Stimulated activated effector memory CD8-positive, alpha-beta T cell treated with anti-CD3 and anti-CD28 coated beads, Interleukin-12 subunit alpha, Interleukin-12 subunit beta, amount 100 ng/mL, for 72 hours (primary cell): Measurements from ENCODE around the gene LIFR.
A peak's percentile ranks its signal among the peaks of the same experiment; 100 is the strongest.
"Not testable (repeated sequence)": the region's sequence is repeated elsewhere in the genome, so short reads cannot be mapped to it uniquely, and the experiment has no call there.

Experiments used
- ATAC-seq: fragments of 150-1000 bp; cut with Tn5 transposase; 2 replicates; pipeline ENCODE4 v1.10.0; 2021
- DNase-seq, 2 donors: peaks; one replicate each; pipeline ENCODE4 v3.0.0; 2021 to 2022; ENCODE audit warnings: low spot score in 2 of 2
- H3K27ac Mint-ChIP-seq: one replicate; pipeline ENCODE4 v1.8.0; 2022; ENCODE audit warnings: mild to moderate bottlenecking, mixed read lengths
- H3K36me3 Mint-ChIP-seq: one replicate; pipeline ENCODE4 v1.8.0; 2022; ENCODE audit warnings: mild to moderate bottlenecking, mixed read lengths
- H3K4me1 Mint-ChIP-seq: one replicate; pipeline ENCODE4 v1.8.0; 2022; ENCODE audit warnings: mixed read lengths
- H3K4me3 Mint-ChIP-seq: one replicate; pipeline ENCODE4 v1.8.0; 2022; ENCODE audit warnings: mild to moderate bottlenecking, mixed read lengths
- H3K9me3 Mint-ChIP-seq: one replicate; pipeline ENCODE4 v1.8.0; 2022; ENCODE audit warnings: mixed read lengths

Gene LIFR, protein sequence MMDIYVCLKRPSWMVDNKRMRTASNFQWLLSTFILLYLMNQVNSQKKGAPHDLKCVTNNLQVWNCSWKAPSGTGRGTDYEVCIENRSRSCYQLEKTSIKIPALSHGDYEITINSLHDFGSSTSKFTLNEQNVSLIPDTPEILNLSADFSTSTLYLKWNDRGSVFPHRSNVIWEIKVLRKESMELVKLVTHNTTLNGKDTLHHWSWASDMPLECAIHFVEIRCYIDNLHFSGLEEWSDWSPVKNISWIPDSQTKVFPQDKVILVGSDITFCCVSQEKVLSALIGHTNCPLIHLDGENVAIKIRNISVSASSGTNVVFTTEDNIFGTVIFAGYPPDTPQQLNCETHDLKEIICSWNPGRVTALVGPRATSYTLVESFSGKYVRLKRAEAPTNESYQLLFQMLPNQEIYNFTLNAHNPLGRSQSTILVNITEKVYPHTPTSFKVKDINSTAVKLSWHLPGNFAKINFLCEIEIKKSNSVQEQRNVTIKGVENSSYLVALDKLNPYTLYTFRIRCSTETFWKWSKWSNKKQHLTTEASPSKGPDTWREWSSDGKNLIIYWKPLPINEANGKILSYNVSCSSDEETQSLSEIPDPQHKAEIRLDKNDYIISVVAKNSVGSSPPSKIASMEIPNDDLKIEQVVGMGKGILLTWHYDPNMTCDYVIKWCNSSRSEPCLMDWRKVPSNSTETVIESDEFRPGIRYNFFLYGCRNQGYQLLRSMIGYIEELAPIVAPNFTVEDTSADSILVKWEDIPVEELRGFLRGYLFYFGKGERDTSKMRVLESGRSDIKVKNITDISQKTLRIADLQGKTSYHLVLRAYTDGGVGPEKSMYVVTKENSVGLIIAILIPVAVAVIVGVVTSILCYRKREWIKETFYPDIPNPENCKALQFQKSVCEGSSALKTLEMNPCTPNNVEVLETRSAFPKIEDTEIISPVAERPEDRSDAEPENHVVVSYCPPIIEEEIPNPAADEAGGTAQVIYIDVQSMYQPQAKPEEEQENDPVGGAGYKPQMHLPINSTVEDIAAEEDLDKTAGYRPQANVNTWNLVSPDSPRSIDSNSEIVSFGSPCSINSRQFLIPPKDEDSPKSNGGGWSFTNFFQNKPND

DNA sequence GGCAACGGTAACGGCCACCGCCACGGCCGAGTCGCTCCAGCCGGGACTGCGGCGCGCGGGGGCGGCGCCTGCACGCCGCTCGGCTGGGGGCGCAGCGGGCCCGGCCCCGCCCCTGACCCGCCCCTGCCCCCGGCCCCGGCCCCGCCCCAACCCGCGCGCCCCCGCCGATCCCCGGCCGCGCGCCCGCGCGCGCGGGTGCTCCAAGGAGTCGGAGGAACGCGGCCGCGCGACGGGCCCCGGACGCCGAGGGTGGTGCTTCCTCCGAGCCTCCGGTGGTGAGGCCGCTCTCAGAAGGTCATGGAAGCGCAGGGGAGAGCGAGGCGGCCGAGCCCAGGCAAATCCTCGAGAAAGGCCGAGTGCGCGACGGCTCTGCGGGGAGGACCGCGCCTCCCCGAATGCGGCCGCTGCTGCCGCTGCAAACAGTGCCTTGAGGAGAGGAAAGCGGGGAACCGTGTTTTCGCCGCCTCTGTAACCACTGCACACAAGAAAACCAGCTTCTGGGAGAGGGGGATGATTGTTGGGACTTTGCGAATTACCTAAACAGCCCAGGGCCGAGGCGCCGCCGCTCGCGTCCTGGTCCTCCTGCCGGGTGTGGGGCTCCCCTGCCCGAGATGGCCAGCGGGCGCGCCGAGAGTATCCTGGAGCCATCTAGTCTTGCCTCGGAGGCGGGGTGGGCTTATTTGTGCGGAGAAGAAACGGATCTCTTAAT lies at the start of gene LIFR:
LIFR (minus strand) TSS at position 48 of the 709 bp plus-strand sequence. CDS start 25,999 bp downstream, outside the sequence.
- no peaks in the 10 kb centered on the region for H3K9me3 Mint-ChIP-seq
- DNase-seq (peak; percentile 20 to 56), ATAC-seq (peak; percentile 80)
- peak within 1 kb of the TSS; percentile 75 for H3K4me3 Mint-ChIP-seq
- H3K27ac Mint-ChIP-seq, result no peak within 1 kb of the TSS
- H3K4me1 Mint-ChIP-seq, result peaks cover 12% of the 10 kb centered on the region
- H3K36me3 Mint-ChIP-seq, result no peaks in the 10 kb centered on the region

DNA sequence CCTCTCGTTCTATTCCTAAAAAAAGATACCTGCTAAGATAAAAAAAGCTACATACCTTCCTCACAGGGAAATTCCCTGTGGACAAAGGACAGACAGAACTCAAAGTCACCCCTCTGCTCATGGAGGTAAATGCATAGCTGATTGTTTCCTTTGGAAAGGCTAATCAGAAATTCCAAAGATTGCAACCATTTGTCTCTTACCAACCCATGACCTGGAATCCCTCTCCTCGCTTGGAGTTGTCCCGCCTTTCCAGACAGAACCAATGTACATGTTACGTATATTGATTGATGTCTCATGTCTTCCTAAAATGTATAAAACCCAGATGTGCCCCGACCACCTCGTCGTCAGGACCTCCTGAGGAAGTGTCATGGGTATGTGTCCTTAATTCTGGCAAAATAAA lies 49.2 kb upstream of the LIFR start:
- DNase-seq, result no peak
- Mint-ChIP-seq H3K36me3 (no peaks in the 10 kb centered on the region), H3K27ac (no peak overlapping the region)

DNA sequence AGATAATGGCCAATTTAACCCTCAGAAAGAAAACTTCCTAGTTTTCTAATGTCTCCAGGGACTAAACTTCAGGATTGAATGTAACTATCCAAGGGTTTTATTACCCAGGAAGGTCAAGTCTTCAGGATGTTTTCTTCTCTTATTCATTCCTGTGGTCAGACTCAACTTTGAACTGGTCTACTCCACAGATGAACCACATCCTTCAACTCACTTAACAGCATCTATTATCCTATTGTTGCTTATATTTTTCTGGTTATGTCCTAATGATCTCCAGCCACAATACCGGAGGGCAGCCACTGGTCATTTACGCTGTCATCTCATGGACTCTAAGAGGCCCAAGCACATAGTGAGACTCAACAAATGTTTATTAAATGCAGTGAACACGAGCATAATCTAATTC lies 47.2 kb upstream of the LIFR start:
- no peak overlapping the region for H3K4me3 Mint-ChIP-seq
- no peak overlapping the region for H3K27ac Mint-ChIP-seq
- no peaks in the 10 kb centered on the region for H3K36me3 Mint-ChIP-seq
- no peaks in the 10 kb centered on the region for H3K9me3 Mint-ChIP-seq
- no peaks in the 10 kb centered on the region for H3K4me1 Mint-ChIP-seq
- no peak for DNase-seq
- no peak for ATAC-seq

More for the DNA sequence above, 49.2 kb upstream of the LIFR start:
- no peak for ATAC-seq
- Mint-ChIP-seq H3K4me1 (no peaks in the 10 kb centered on the region), H3K9me3 (no peaks in the 10 kb centered on the region), H3K4me3 (no peak overlapping the region)

DNA sequence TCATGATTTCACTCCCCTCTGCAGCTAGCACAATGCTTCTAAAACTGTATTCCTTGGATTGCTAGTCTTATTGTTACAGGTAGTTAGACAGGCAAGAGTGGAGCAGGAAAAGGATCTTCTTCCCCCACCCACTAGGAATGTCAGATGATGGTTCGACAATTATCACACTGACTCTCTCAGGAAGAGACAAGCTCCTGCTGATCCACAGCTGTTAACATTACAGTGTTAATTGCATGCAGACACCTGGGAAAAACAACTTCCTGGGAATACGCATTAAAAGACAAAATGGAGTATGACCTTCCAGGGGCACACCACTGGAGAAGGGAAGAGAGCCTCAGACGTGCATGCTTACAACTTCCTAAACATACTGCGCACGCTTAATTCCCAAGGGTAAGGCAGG lies 46.2 kb upstream of the LIFR start:
- no peak overlapping the region for H3K4me3 Mint-ChIP-seq
- ATAC-seq, result no peak

DNA sequence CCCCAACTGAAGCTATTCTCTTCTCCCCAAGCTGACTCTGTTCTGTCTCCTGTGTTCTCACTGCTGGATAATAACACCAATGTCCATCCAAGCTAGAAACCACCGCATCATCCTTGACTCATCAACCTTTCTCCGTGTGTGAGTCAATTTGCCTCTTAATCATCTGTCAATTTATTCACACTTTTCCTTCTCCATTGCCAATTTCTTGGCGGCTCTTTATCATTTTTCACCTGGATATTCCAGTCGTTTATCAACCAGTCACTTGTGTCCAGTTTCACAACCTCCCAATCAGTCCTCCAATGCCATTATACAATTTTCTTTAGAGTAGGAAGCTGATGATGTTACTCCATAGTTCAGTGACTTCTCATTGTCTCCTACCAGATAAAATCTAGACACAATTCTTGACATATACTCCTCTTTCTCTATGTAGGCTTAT lies 45.4 kb upstream of the LIFR start:
- ATAC-seq, result no peak
- DNase-seq, result no peak
- Mint-ChIP-seq H3K4me3 (no peak overlapping the region), H3K27ac (no peak overlapping the region), H3K4me1 (no peaks in the 10 kb centered on the region), H3K36me3 (no peaks in the 10 kb centered on the region), H3K9me3 (no peaks in the 10 kb centered on the region)

More for the DNA sequence above, 46.2 kb upstream of the LIFR start:
- no peak for DNase-seq
- H3K27ac Mint-ChIP-seq, result no peak overlapping the region
- no peaks in the 10 kb centered on the region for H3K36me3 Mint-ChIP-seq
- H3K4me1 Mint-ChIP-seq, result no peaks in the 10 kb centered on the region
- H3K9me3 Mint-ChIP-seq, result no peaks in the 10 kb centered on the region

DNA sequence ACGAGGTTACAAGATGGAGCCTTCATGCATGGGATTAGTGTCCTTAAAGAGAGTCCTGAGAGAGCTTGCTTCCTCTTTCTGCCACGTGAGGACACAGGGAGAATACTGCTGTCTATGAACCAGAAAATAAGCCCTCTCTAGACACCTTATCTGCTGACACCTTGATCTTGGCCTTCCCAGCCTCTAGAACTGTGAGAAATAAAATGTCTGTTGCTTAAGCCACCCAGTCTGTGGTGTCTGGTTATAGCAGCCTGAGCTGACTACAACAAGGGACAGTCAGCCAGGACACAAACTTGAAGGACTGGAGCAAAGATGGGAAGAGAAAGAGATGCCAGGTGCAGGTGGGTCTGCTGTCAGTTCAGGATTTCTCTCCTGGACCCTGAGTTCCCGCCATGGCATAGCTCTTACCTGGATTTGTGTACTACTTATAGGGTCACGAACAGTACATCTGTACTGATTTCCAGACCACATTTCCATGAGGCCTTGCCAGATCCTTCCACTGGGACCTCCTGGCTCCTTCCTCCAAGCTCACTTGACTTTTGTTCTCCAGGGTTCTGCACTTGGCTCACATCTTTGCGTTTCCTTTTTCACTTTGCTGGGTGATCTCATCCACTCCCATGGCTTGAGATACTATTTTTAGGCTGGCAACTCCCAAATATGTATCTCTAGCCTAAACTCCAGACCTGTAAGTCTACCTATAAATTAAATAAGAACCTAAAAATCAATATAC lies 44.9 kb upstream of the LIFR start:
- Mint-ChIP-seq H3K9me3 (no peaks in the 10 kb centered on the region), H3K36me3 (no peaks in the 10 kb centered on the region), H3K4me1 (no peaks in the 10 kb centered on the region), H3K27ac (no peak overlapping the region), H3K4me3 (no peak overlapping the region)
- ATAC-seq, result peak; percentile 11
- no peak for DNase-seq

DNA sequence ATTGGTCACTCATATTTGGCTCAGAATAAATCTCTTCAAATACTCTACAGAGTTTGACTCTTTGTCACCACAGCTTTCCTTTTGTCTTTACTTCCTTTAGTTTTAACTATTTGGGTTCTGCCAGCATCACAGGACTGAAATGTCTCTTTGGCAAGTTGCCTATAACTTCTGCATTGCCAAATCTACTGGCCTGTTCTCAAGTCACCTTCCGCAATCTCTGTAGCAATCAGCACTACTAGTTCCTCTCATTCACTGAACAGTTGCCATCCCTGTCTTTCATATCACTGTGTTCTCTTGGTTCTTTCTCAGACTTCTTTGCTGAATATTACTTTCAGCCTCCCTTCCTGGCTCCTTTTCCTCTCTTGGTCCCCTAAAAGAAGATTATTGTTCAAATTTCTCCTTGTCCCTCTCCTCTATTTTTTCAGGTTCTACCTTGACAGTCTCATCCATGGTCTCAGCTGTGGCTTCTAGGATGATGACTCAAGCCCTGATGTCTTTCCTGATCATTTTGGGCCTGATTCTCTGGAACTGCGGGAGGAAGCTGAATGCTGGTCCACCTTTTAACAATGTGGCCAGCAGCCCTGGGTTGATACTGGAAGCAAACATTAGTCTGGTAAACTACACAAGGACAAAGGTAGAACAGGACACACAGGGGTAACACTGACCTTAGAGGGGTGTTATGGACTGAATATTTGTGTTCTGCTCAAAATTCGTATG lies 44.0 kb upstream of the LIFR start:
- Mint-ChIP-seq H3K4me1 (no peaks in the 10 kb centered on the region), H3K9me3 (no peaks in the 10 kb centered on the region), H3K27ac (no peak overlapping the region), H3K36me3 (no peaks in the 10 kb centered on the region), H3K4me3 (no peak overlapping the region)
- no peak for DNase-seq
- ATAC-seq, result peak; percentile 16

DNA sequence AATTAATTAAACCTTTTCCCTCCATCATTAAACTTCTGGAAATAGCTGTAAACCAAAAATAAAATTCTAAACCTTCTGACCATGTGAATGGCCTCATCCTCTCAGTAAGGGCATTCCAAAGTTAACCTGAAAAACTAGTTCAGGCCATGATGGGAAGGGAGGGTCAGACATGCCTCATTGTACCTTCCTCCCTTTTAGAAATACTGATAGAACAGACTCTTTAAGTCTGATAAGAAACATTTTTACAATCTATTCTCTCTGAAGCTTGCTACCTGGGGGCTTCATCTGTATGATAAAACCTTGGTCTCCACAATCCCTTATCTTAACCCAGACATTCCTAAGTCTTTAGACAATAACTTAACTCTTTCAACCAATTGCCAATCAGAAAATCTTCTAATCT lies 43.3 kb upstream of the LIFR start:
- not testable (repeated sequence) for ATAC-seq, H3K36me3 Mint-ChIP-seq, H3K27ac Mint-ChIP-seq, H3K4me1 Mint-ChIP-seq, H3K9me3 Mint-ChIP-seq, DNase-seq, H3K4me3 Mint-ChIP-seq

DNA sequence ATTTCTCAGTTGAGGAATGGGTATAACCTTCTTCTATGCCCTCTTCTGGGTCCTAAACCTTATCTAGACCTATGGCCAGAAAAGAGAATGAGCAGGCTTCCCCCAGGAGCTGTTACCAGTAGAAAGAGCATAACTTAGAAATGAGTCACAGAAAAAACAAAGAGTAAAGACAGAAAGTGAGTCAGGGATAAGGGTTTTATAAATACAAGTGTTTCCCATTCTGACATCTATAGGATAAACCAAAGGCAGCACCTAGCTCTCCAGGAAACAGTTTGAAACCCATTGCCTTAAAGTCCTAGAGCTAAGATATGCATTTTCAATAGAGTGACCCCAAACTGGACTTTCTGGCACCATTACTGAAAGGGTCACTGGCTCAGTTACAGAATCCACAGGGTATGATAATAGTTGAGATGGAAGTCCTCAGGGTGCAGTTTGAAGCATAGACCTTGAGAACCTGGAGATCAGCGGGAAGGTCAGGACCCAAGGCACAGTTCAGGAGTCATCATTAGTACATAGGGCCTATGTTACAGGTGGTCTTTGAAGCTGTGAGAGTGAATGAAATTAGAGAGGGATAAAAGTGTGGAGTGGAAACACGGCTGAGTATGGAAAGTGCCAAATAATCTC lies 42.7 kb upstream of the LIFR start:
- Mint-ChIP-seq H3K4me3 (no peak overlapping the region), H3K4me1 (no peaks in the 10 kb centered on the region), H3K27ac (no peak overlapping the region), H3K36me3 (no peaks in the 10 kb centered on the region), H3K9me3 (no peaks in the 10 kb centered on the region)
- ATAC-seq (no peak), DNase-seq (no peak)

DNA sequence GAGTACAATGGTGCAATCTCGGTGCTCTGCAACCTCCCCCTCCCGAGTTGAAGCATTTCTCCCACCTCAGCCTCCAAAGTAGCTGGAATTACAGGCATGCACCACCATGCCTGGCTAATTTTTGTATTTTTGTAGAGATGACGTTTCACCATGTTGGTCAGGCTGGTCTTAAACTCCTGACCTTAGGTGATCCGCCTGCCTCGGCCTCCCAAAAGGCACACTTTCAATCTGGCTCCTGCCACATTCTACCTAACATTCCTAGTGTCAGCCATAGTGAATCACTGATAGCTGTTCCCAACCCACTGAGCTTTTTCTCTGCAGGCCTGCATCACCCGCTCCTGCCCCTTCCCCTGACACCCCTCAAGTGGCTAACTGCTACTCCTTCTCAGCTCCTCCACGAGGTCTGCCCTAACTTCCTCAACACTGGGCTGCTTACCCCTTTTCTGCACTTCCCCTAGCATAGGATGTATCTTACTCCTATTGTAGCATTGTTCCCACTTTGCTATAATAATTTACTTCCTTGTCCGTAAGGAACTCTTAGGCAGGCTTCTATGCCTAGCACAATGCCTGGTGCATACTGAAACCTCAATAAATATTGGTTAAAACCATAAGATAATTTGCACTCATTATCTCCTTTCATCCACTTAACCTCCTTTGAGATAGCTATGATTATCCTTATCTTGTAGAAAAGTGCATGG lies 42.0 kb upstream of the LIFR start:
- Mint-ChIP-seq H3K4me3 (no peak overlapping the region), H3K36me3 (no peaks in the 10 kb centered on the region), H3K27ac (no peak overlapping the region), H3K4me1 (no peaks in the 10 kb centered on the region), H3K9me3 (no peaks in the 10 kb centered on the region)
- ATAC-seq, result no peak
- no peak for DNase-seq

DNA sequence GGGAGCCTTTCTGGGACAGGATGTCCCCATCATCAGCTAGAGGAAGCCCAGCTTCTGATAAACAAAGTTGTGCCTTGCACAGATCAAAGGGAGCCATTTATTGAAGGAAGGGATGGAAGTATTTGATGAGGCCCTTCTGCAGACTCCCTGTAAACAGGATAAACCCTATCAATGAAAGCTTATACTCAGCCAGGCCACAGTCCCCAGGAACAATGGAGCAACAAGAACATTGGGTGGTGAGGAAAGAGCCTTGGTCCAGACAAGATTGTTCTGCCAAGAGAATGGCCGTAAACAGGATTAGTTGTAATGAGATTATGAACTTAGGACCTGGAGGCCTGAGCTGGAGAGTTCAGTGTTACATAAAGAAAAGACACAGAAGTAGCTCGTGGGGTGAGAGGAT lies 40.5 kb upstream of the LIFR start:
- no peak overlapping the region for H3K4me3 Mint-ChIP-seq
- H3K9me3 Mint-ChIP-seq, result no peaks in the 10 kb centered on the region
- DNase-seq, result no peak

DNA sequence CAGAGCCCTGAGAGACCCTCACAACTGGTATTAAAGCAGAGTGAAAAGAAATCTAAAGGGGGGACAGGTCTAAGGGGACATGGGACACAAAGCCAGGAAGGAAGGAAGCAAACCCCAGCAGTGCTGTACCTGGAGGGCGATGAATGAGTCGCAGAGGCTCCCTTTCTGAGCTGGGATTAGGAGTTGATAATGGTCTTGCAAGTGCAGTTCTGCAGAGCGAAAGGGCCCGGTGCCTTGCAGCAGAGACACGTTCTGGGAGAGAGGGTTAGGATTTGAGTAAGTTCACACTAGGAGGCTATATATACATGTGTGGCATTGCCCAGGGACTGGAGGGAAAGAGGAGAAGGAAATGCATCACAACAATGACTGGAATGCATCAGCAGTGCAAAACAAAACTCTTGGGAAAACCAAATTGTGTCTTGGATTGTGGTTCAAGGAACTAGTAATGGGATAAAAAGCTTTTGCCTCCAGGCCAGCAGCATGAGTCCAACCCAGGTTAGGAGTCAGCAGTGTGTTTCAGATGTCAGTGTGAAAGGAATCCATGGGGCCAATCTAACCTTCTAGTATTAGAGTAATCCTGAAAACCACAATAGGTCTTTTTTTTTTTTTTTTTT lies 38.8 kb upstream of the LIFR start:
- ATAC-seq, result peak; percentile 4
- no peaks in the 10 kb centered on the region for H3K9me3 Mint-ChIP-seq

More for the DNA sequence above, 40.5 kb upstream of the LIFR start:
- H3K27ac Mint-ChIP-seq, result no peak overlapping the region
- H3K36me3 Mint-ChIP-seq, result no peaks in the 10 kb centered on the region
- H3K4me1 Mint-ChIP-seq, result no peaks in the 10 kb centered on the region
- no peak for ATAC-seq

DNA sequence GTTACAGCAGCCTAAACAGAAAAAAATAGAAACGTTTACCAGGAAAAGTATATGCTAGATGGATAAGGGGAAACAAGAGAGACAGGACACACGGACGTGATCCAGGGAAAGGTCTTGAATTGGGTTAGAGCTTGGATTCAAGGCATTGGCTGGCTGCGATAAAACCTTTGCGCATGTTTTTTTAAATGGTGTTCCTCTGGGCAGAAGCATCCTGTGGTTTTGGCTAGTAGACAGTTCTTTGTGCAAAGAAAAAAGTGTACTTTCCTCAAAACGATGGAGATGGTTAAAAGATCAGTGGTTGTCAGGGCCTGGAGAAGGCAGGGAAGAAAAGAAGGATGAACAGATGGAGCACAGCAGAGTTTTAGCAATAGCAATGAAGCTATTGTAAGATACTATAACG lies 37.5 kb upstream of the LIFR start:
- Mint-ChIP-seq H3K4me3 (no peak overlapping the region), H3K27ac (no peak overlapping the region), H3K36me3 (no peaks in the 10 kb centered on the region), H3K9me3 (no peaks in the 10 kb centered on the region), H3K4me1 (no peaks in the 10 kb centered on the region)
- ATAC-seq (no peak), DNase-seq (no peak)

More for the DNA sequence above, 38.8 kb upstream of the LIFR start:
- H3K4me1 Mint-ChIP-seq, result no peaks in the 10 kb centered on the region
- no peak overlapping the region for H3K27ac Mint-ChIP-seq
- H3K4me3 Mint-ChIP-seq, result no peak overlapping the region
- DNase-seq, result no peak
- no peaks in the 10 kb centered on the region for H3K36me3 Mint-ChIP-seq
